GM18499 (cell line): Measurements from ENCODE around the gene CYP46A1.
"Not testable (repeated sequence)": the region's sequence is repeated elsewhere in the genome, so short reads cannot be mapped to it uniquely, and the experiment has no call there.

ENCODE experiments used
- ATAC-seq: cut with Tn5 transposase; IDR thresholded peaks from one replicate; pipeline ENCODE4 v1.9.1; 2021; ENCODE audit warnings: moderate number of reproducible peaks; ENCODE audit not compliant: insufficient read depth, unreplicated experiment

The CYP46A1 gene

GRCh38 chr14:99656171-99656570, 27.9 kb upstream of the CYP46A1 start:
- ATAC-seq = no peak

GRCh38 chr14:99657645-99658155, 26.4 kb upstream of the CYP46A1 start:
- ATAC-seq = no peak

DNA sequence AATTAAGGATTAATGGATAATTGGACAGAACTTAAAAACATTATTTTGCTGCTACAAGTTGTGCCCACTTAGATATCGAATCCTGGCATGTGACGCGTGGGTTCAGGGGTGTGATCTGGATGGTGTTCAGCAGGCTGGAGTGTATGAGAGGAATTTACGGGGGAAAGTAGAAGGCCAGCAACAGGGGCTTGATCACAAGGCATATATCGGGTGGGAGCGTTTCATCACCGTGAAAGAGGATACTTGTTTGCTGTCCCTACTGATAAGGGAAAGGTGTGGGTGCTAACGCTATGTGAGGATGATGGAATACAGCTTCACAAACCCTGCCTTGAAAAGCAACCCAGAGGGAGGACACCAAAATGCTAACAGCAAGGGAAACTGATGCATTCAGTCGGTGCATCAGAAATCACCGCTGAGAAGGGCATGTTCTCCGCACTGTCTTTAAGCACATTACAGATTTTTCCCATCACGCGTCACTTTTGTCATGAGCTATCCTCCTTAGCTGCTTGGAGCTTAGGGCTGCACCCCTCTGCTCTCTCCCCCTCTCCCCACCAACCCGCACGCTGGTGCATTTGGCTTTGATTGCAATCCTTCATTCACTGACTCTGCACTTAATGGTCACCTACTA, 25.8 kb upstream of the CYP46A1 start:
- ATAC-seq = no peak

- ATAC-seq = no peak
Observed at GRCh38 chr14:99659333-99659741, 24.8 kb upstream of the CYP46A1 start.

GRCh38 chr14:99660006-99660566, 24.0 kb upstream of the CYP46A1 start:
- no peak for ATAC-seq

DNA sequence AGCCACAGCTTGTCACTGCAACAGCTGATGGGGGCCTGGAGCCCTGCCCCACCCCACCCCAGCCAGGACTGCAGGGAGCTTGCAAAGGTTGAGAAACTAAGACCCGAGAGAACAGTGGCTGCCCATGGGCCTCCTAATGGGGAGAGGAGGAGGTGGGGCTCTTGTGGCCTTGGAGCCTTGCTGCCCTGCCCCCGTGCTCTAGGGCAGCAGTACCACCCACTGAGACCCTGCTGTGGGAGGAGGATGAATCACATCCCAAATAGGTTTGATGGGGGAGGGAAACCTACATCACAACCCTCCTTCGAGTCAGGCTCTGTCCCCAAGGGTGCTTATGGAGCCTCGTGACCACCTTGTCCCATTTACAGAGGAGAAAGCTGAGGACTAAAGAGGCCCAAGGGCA, 23.3 kb upstream of the CYP46A1 start:
- ATAC-seq = no peak

DNA sequence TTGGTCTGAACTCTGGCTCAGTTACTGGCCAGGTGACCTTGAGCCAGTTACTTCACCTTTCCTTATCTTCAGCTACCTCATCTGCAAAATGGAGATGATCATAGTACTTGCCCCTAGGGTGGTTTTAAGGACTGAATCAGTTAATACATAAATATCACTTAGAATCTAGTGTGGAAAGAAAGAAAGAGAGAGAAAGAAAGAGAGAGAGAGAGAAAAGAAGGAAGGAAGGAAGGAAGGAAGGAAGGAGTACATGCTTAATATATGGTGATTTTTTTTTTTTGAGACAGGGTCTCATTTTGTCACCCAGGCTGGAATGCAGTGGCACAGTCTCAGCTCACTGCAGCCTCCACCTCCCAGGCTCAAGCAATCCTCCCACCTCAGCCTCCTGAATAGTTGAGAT, 22.9 kb upstream of the CYP46A1 start:
- ATAC-seq = not testable (repeated sequence)

DNA sequence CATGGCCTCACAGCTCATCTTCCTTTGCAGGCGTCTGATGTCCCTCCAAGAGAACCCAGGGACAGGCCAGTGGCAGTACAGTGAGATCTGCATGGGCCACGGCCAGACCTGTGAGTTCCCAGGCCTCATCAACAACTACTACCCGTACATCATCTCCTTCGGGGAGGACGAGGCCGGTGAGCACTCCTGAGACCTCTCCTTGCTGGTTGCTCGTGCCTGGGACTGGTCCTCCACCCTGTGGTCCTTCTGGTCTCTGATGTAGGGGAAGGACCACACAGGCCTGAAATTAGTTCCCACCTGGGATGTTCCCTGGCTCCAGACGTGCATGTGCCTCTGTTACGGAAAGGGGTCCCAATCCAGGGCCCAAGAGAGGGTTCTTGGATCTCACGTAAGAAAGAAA, 21.3 kb upstream of the CYP46A1 start:
- no peak for ATAC-seq

- no peak for ATAC-seq
Observed at GRCh38 chr14:99663386-99664057, 20.6 kb upstream of the CYP46A1 start.

DNA sequence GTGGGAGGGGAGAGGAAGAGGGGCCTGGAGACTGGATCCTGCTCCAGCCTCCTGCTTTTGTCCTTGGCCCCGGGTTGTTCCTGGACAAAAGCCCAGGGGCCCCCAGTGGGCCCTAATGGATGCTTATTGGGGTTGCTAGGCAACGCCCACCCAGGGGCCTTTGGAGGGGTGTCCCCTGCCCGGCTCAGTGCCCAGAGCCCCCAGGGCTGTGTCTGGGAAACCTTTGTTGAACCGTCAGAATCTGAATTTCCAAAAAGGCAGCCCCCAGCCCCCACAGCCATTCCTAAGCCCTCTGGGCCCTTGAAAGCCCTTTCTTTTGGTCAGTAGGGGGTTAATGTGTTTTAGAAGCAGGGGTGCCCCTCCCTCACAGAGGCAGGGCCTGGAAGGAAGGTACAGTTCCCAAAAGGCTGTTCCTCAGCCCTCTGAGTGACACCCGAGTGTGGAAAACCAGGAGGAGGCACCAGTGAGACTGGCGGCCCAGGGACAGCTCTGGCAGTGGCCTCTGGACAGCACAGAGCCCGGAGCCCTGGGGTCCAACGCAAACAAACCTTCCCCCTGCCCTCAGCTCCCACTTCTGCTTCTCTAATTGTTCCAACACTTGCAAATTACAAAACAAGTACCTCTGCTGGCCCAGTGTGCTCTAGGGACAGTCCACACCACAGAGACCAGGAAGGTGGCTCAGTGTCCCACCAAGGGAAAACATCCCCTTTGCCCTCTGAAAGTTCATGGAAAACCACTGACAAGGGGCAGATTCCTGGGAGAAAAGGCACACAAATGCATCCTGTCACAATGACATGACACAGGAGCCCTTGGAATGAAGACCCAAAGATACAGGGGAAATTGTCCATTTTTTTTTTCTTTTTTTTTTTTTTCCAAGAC, 19.8 kb upstream of the CYP46A1 start:
- no peak for ATAC-seq

- no peak for ATAC-seq
Observed at GRCh38 chr14:99664937-99665273, 19.2 kb upstream of the CYP46A1 start.

GRCh38 chr14:99666533-99666932, 17.6 kb upstream of the CYP46A1 start:
- no peak for ATAC-seq

DNA sequence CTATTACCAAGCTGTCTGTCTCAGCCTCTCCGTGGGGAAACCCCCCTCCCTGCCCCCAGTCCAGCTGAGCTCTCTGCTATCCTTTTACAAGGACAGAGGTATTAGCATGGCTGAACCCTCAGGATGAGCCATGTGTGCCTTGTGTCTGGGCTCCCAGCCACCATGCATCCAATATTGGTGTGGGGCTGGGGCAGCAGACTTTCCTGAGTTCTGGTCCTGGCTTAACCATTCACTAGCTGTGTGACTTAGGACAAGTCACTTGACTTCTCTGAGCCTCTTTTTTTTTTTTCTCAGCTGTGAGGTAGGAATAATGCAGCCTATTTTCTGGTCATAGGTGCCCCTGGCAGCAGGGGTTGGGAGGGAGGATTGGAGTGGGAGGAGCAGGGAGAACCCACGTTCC, 17.1 kb upstream of the CYP46A1 start:
- ATAC-seq = no peak

GRCh38 chr14:99667821-99668220, 16.3 kb upstream of the CYP46A1 start:
- no peak for ATAC-seq

DNA sequence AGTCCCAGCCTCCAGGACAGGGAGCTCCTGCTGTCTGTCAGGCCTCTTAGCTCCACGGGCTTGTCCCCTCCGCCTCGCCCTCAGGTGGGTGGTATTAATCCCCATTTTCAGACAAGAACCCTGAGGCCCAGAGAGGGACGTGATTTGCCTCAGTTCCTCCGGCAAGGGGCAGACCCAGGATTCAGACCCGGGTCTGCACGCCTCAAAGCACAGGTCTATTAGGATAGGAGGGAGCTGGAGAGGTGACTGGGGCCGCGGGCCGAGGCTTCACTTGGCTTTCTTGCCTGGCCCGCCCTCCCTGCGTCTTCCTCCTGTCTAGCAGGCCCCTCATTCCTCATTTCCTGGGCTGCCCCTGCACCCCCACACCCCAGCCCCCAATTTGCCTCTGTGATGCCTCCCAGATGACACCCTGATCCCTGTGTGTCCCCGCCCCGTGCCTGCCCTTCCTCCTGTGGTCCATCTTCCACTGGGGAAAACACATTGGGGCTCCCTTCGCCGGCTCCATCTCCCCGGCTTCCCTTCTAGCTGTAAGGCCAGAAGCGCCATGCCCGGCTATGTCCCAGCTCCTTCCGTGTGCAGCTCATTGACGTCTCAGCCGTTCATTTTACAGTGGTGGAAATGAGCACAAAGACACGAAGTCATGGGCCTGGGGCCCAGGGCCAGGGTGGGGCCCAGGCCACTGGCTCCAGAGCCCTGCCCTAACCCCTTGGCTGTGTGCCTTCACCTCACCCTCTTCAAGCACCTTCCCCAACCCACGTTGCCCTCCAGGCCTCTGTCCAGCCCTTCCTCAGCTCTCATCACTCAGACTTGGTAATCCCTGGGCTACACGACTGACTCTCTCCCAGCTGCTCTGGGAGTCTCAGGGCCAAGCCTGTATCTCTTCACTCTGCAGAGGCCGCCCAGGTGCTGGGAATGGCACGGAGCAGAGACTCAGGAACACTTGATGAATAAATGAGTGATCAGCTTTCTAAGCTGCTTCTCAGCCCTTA, 15.5 kb upstream of the CYP46A1 start:
- ATAC-seq = no peak

- no peak for ATAC-seq
Observed at GRCh38 chr14:99670361-99671234, 13.5 kb upstream of the CYP46A1 start.

GRCh38 chr14:99671235-99672224, 12.6 kb upstream of the CYP46A1 start:
- no peak for ATAC-seq
